Type B pancreatic cell (in vitro differentiated cells): ENCODE data around the gene STK33. TPM values are rescaled to one million over a fixed set of nuclear protein-coding genes. Genes with fewer than 3 reads are reported as not detected.

Source experiments
- DNase-seq: peaks from one replicate; pipeline ENCODE4 v3.0.0; 2021; ENCODE audit warnings: mixed read lengths; ENCODE audit not compliant: unreplicated experiment; ENCODE audit errors: extremely low spot score
- H3K27ac Mint-ChIP-seq: 2 replicates; pipeline ENCODE4 v1.8.0; 2021; ENCODE audit warnings: mild to moderate bottlenecking, mixed read lengths
- H3K27me3 Mint-ChIP-seq: 2 replicates; pipeline ENCODE4 v1.8.0; 2021; ENCODE audit warnings: mixed read lengths
- H3K36me3 Mint-ChIP-seq: 2 replicates; pipeline ENCODE4 v1.8.0; 2021; ENCODE audit warnings: mixed read lengths
- H3K4me1 Mint-ChIP-seq: one replicate; pipeline ENCODE4 v1.8.0; 2021; ENCODE audit warnings: mixed read lengths; ENCODE audit not compliant: unreplicated experiment
- H3K4me3 Mint-ChIP-seq: 2 replicates; pipeline ENCODE4 v1.8.0; 2021; ENCODE audit warnings: mild to moderate bottlenecking, mixed read lengths
- H3K9me3 Mint-ChIP-seq: 2 replicates; pipeline ENCODE4 v1.8.0; 2021; ENCODE audit warnings: mixed read lengths
- CTCF ChIP-seq: fragments of 200-600 bp; sonication (generic); conservative IDR thresholded peaks from 2 replicates; pipeline ENCODE4 v1.5.0; 2021; ENCODE audit warnings: antibody characterized with exemption, mild to moderate bottlenecking
- total RNA-seq: library from RNA; stranded (reverse); gene quantifications from 2 replicates; pipeline ENCODE4 v1.2.1, GENCODE V29; 2021; ENCODE audit warnings: low replicate concordance

Gene STK33
- total RNA-seq, 1 donor from 2014 or later, result 20.3 TPM

DNA sequence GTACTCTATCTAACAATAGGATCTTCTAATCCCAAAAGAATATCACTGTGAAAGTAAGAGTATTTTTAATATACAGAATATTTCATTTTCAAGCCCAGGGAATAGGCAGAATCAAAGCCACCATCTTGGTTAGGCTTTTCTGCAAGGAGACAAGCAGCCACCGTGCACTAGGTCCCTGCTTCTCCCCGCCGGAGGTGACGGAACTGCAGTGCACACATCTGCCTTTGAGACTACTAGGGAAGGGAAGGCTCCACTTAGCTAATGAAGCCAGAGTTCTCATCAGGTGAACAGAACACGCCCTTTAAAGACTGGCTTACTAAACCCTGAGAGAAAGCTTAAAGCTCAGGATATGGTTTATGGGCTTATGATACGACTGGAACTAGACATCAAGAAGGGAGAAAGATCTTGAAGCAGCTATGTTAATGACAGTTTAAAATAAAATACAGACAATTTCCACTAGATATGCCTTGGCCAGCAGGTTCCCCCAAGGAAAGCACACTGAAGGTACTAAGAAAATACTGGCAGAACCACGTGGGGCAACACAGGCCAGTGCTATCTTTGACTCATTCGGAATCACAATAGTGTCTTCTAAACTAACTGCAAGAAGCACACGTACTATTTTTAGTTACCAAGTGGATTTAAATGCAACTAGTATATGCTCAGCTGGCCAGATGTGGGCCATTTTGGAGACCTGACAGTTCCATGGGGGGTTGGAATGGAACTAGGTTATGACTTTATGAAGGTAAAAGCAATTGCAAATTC, 203.0 kb downstream of the STK33 start:
- Mint-ChIP-seq H3K27me3 (no peaks in the 10 kb centered on the region), H3K9me3 (no peaks in the 10 kb centered on the region), H3K4me3 (no peak overlapping the region), H3K36me3 (peaks cover 6% of the 10 kb centered on the region), H3K27ac (no peak overlapping the region), H3K4me1 (peaks cover 5% of the 10 kb centered on the region)
- no peak for DNase-seq
- TF ChIP-seq CTCF, result no peak

DNA sequence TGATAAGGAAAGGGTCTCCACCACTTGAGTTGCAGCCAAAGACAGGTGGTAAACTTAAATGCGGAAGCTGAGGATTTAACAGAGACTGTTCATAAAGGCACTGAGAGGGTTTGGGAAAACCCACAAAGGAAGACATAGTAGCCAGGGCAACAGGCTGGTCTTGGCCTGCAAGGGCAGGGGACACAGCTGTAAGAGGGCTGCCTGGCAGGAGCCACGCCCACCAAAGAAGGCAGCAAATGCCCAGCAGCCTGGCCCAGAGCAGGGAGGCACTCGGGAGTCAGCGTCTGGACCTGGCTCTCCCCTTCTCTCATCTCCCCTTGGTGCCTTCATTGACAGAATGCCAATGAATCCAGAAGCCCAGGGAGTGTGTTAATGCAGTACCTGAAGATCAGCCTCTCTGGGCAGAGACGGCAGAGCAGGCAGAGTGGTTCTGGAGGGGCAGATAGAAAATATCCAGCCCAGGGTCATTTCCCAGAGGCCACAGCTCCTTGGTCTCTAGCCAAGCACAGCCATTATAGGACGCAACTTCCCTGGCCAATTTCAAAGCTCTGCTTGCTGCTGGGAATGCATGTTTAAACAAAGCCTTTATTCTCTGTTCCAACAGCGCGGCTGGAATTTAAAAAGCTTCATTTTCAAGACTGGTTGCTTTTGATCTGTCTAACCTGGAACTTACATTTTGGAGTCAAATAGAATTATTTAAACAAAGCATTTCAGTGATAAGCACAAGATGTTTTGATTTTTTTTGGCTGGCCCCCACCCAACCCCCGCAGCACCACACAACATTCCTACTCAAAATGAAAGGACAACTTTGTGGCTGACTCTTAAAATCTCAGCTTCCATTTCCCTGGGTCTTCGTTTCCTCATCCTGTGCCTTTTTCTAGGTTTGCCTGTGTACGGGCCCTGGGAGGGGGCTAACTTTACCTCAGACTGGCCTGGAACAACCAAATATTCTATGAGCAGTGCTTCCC, 204.7 kb downstream of the STK33 start:
- Mint-ChIP-seq H3K27ac (no peak overlapping the region), H3K4me1 (peaks cover 13% of the 10 kb centered on the region), H3K27me3 (no peaks in the 10 kb centered on the region), H3K36me3 (no peaks in the 10 kb centered on the region), H3K9me3 (no peaks in the 10 kb centered on the region), H3K4me3 (no peak overlapping the region)
- DNase-seq, result no peak
- no peak for TF ChIP-seq CTCF

DNA sequence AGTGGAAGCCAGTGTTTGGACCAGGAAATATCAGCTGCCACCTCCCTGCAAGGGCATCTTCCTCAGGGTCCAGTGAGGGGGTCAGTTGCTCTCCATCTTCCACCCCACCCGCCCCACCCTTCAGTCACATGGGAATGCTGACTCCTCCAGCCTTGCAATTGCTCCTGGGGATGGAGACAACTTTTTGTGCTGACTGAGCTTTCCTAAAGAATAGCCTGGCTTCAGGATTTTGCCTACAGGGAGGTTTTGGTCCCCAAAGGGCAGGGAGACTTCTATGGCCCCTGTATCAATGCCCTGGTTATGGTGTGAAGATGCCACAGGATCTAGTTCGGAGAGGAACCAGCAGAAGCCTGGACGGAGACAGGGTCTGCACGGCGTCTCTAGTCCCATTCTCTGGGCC, 206.3 kb downstream of the STK33 start:
- no peaks in the 10 kb centered on the region for H3K36me3 Mint-ChIP-seq
- H3K4me1 Mint-ChIP-seq, result peaks cover 13% of the 10 kb centered on the region
- H3K27ac Mint-ChIP-seq, result no peak overlapping the region
- no peaks in the 10 kb centered on the region for H3K9me3 Mint-ChIP-seq
- no peak for TF ChIP-seq CTCF
- no peak for DNase-seq
- H3K4me3 Mint-ChIP-seq, result no peak overlapping the region
- H3K27me3 Mint-ChIP-seq, result peaks cover 1% of the 10 kb centered on the region

GRCh38 chr11:8387141-8387540, 206.9 kb downstream of the STK33 start:
- no peaks in the 10 kb centered on the region for H3K9me3 Mint-ChIP-seq
- H3K36me3 Mint-ChIP-seq, result no peaks in the 10 kb centered on the region
- H3K4me3 Mint-ChIP-seq, result no peak overlapping the region
- no peak overlapping the region for H3K27ac Mint-ChIP-seq
- H3K4me1 Mint-ChIP-seq, result peaks cover 13% of the 10 kb centered on the region
- DNase-seq, result no peak
- H3K27me3 Mint-ChIP-seq, result peaks cover 3% of the 10 kb centered on the region
- TF ChIP-seq CTCF, result no peak

GRCh38 chr11:8386134-8386864, 207.7 kb downstream of the STK33 start:
- no peak for DNase-seq
- no peaks in the 10 kb centered on the region for H3K36me3 Mint-ChIP-seq
- no peaks in the 10 kb centered on the region for H3K9me3 Mint-ChIP-seq
- peaks cover 3% of the 10 kb centered on the region for H3K27me3 Mint-ChIP-seq
- H3K4me3 Mint-ChIP-seq, result no peak overlapping the region
- TF ChIP-seq CTCF, result no peak
- no peak overlapping the region for H3K27ac Mint-ChIP-seq
- H3K4me1 Mint-ChIP-seq, result peaks cover 13% of the 10 kb centered on the region
